Mesenchymal stem cell (in vitro differentiated cells and primary cell): ENCODE data around the gene KIF18A.
A peak's percentile ranks its signal among the peaks of the same experiment; 100 is the strongest.

Experiments used
- DNase-seq: peaks from one replicate; pipeline ENCODE4 v3.0.0-alpha.2; 2013
- H2AFZ ChIP-seq: one replicate; pipeline ENCODE4 v1.6.1; 2013; ENCODE audit warnings: low read depth, mild to moderate bottlenecking, control low read depth, inconsistent platforms, low read length, moderate library complexity
- H2AK5ac ChIP-seq: 2 replicates; pipeline ENCODE4 v1.6.1; 2013; ENCODE audit warnings: low read length, moderate library complexity, mild to moderate bottlenecking, inconsistent platforms; ENCODE audit not compliant: severe bottlenecking
- H2BK120ac ChIP-seq: one replicate; pipeline ENCODE4 v1.6.1; 2013; ENCODE audit warnings: low read depth, mild to moderate bottlenecking, inconsistent platforms, low read length, moderate library complexity
- H2BK12ac ChIP-seq, 2 experiments: one replicate each; pipeline ENCODE4 v1.6.1; 2013; ENCODE audit warnings: inconsistent platforms in 2 of 2, low read length in 2 of 2, mild to moderate bottlenecking in 2 of 2, moderate library complexity in 2 of 2, control low read depth in 1 of 2
- H2BK15ac ChIP-seq: one replicate; pipeline ENCODE4 v1.6.1; 2013; ENCODE audit warnings: mild to moderate bottlenecking, low read depth, inconsistent platforms; ENCODE audit not compliant: poor library complexity, severe bottlenecking
- H2BK5ac ChIP-seq: 2 replicates; pipeline ENCODE4 v1.6.1; 2013; ENCODE audit warnings: low read depth, mild to moderate bottlenecking, low read length, control low read depth, inconsistent platforms; ENCODE audit not compliant: poor library complexity, severe bottlenecking
- H3K14ac ChIP-seq, 2 experiments: one replicate each; pipeline ENCODE4 v1.6.1; 2013; ENCODE audit warnings: inconsistent platforms in 2 of 2, low read length in 2 of 2, control low read depth in 1 of 2, mild to moderate bottlenecking in 1 of 2, moderate library complexity in 1 of 2
- H3K18ac ChIP-seq, 2 experiments: one replicate each; pipeline ENCODE4 v1.6.1; 2013; ENCODE audit warnings: inconsistent platforms in 2 of 2, low read length in 2 of 2, control low read depth in 1 of 2, low read depth in 1 of 2, mild to moderate bottlenecking in 1 of 2
- H3K23ac ChIP-seq, 2 experiments: one replicate each; pipeline ENCODE4 v1.6.1; 2013; ENCODE audit warnings: inconsistent platforms in 2 of 2, low read length in 2 of 2, mild to moderate bottlenecking in 2 of 2, moderate library complexity in 2 of 2, control low read depth in 1 of 2
- H3K27ac ChIP-seq: 2 replicates; pipeline ENCODE4 v1.5.1; 2013; ENCODE audit warnings: mild to moderate bottlenecking, moderate library complexity, low read length, control low read depth, inconsistent platforms; ENCODE audit not compliant: poor library complexity, severe bottlenecking
- H3K27me3 ChIP-seq, 2 experiments: 2 replicates each; pipeline versions ENCODE4 v1.6.1 to v1.7.0; 2013; ENCODE audit warnings: low read length in 2 of 2, mild to moderate bottlenecking in 2 of 2, moderate library complexity in 2 of 2, control low read depth in 1 of 2, inconsistent platforms in 1 of 2; ENCODE audit not compliant: control insufficient read depth in 1 of 2, insufficient read depth in 1 of 2
- H3K36me3 ChIP-seq, 2 experiments: 2 replicates each; pipeline versions ENCODE4 v1.6.1 to v1.7.0; 2013; ENCODE audit warnings: low read length in 2 of 2, control low read depth in 1 of 2, inconsistent platforms in 1 of 2, low read depth in 1 of 2, mild to moderate bottlenecking in 1 of 2; ENCODE audit not compliant: insufficient read depth in 2 of 2, control insufficient read depth in 1 of 2
- H3K4ac ChIP-seq, 2 experiments: one replicate each; pipeline ENCODE4 v1.6.1; 2013; ENCODE audit warnings: inconsistent platforms in 2 of 2, low read length in 2 of 2, mild to moderate bottlenecking in 2 of 2, moderate library complexity in 2 of 2, control low read depth in 1 of 2, low read depth in 1 of 2
- H3K4me1 ChIP-seq: 2 replicates; pipeline ENCODE4 v1.6.1; 2013; ENCODE audit warnings: low read depth, low read length, control low read depth; ENCODE audit not compliant: control insufficient read depth, insufficient read depth
- H3K4me2 ChIP-seq: 2 replicates; pipeline ENCODE4 v1.6.1; 2013; ENCODE audit warnings: low read length, mild to moderate bottlenecking, inconsistent platforms; ENCODE audit not compliant: poor library complexity, severe bottlenecking
- H3K4me3 ChIP-seq, 2 experiments: 2 replicates each; pipeline versions ENCODE4 v1.5.1 to v1.7.0; 2013; ENCODE audit warnings: low read length in 2 of 2, mild to moderate bottlenecking in 2 of 2, control low read depth in 1 of 2, low read depth in 1 of 2; ENCODE audit not compliant: insufficient read depth in 1 of 2
- H3K79me1 ChIP-seq: replicated peaks from 2 replicates; pipeline ENCODE4 v1.6.1; 2013; ENCODE audit warnings: mild to moderate bottlenecking, control low read depth, low read length, inconsistent platforms; ENCODE audit not compliant: poor library complexity, severe bottlenecking
- H3K9ac ChIP-seq: 2 replicates; pipeline ENCODE4 v1.7.0; 2013; ENCODE audit warnings: mild to moderate bottlenecking, low read length, moderate library complexity
- H3K9me3 ChIP-seq: 2 replicates; pipeline ENCODE4 v1.7.0; 2013; ENCODE audit warnings: mild to moderate bottlenecking, low read length; ENCODE audit not compliant: control insufficient read depth
- H4K8ac ChIP-seq: one replicate; pipeline ENCODE4 v1.6.1; 2013; ENCODE audit warnings: inconsistent platforms, mild to moderate bottlenecking, low read length, moderate library complexity
- H4K91ac ChIP-seq: one replicate; pipeline ENCODE4 v1.6.1; 2013; ENCODE audit warnings: mild to moderate bottlenecking, low read length, inconsistent platforms
- WGBS: methylation state at CpG from one replicate; pipeline ENCODE4 v1.1.7; 2013; ENCODE audit warnings: mixed read lengths; 5-methylcytosine and 5-hydroxymethylcytosine counted together

KIF18A gene

DNA sequence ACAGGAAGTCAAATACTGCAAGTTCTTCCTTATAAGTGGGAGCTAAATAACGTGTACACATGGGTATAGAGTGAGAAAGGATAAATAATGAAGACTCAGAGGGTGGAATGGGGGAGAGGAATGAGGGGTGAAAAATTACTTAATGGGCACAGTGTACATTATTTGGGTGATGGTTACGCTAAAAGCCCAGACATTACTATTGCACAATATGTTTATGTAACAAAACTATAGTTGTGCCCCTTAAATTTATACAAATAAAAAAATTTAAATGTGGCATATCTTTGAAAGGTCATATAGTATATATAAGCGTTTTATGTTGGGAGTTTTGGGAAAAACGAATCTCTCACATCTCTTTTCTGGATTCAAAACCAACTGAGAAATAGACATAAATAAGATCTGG is 96.1 kb downstream of the KIF18A start:
- H3K79me1 ChIP-seq, result no peaks in the 10 kb centered on the region
- no peak overlapping the region for H2BK15ac ChIP-seq
- H3K36me3 ChIP-seq, result no peaks in the 10 kb centered on the region
- no peak overlapping the region for H4K8ac ChIP-seq
- H3K4me1 ChIP-seq, result no peaks in the 10 kb centered on the region
- H3K27me3 ChIP-seq, result no peaks in the 10 kb centered on the region
- no peak for DNase-seq
- no peak overlapping the region for H3K9ac ChIP-seq
- no peak overlapping the region for H3K18ac ChIP-seq
- H2BK5ac ChIP-seq, result no peak overlapping the region
- no peak overlapping the region for H2BK120ac ChIP-seq
- no peak overlapping the region for H2BK12ac ChIP-seq
- H3K14ac ChIP-seq, result no peak overlapping the region
- no peak overlapping the region for H4K91ac ChIP-seq
- no peak overlapping the region for H3K4me3 ChIP-seq
- no peak overlapping the region for H3K23ac ChIP-seq
- 94% methylated on average over 2 of the region's 4 CpGs for WGBS
- no peak overlapping the region for H3K4ac ChIP-seq
- H3K9me3 ChIP-seq, result no peaks in the 10 kb centered on the region
- H3K27ac ChIP-seq, result no peak overlapping the region
- H2AK5ac ChIP-seq, result no peak overlapping the region
- no peak overlapping the region for H2AFZ ChIP-seq
- no peak overlapping the region for H3K4me2 ChIP-seq

DNA sequence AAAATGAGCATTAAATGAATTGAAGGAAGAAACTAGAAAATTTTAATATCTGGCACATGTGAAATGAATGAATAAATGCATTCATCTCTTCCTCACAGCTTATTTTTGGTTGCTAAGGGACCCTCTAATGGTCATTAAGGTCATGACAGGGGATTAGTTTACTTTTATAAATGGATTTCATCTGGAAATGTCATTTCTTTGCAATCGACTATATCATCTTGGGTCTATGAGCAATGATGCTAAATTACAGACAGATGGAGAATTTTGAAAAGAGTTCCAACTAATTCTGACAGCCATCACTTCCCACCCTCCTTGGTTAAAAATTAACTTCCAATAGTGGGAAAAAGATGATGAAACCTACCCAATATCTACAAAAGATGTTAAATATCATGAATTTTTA is 98.0 kb downstream of the KIF18A start:
- no peaks in the 10 kb centered on the region for H3K27me3 ChIP-seq
- H3K79me1 ChIP-seq, result no peaks in the 10 kb centered on the region
- no peak overlapping the region for H3K18ac ChIP-seq
- H3K14ac ChIP-seq, result no peak overlapping the region
- H3K4me3 ChIP-seq, result peak overlapping the region in 1 of 2 experiments; percentile 40
- H3K4ac ChIP-seq, result no peak overlapping the region
- no peaks in the 10 kb centered on the region for H3K36me3 ChIP-seq
- no peak overlapping the region for H2AK5ac ChIP-seq
- no peak overlapping the region for H2BK120ac ChIP-seq
- H2BK12ac ChIP-seq, result no peak overlapping the region
- no peaks in the 10 kb centered on the region for H3K4me1 ChIP-seq
- H3K27ac ChIP-seq, result no peak overlapping the region
- no peak overlapping the region for H2BK5ac ChIP-seq
- no peak overlapping the region for H3K4me2 ChIP-seq
- H2AFZ ChIP-seq, result no peak overlapping the region
- peak overlapping the region; percentile 40 for H3K9ac ChIP-seq
- WGBS, result no CpG with 5 or more reads among the region's 1 CpG
- H4K8ac ChIP-seq, result no peak overlapping the region
- no peak overlapping the region for H4K91ac ChIP-seq
- no peak for DNase-seq
- no peak overlapping the region for H2BK15ac ChIP-seq
- no peaks in the 10 kb centered on the region for H3K9me3 ChIP-seq
- H3K23ac ChIP-seq, result no peak overlapping the region

DNA sequence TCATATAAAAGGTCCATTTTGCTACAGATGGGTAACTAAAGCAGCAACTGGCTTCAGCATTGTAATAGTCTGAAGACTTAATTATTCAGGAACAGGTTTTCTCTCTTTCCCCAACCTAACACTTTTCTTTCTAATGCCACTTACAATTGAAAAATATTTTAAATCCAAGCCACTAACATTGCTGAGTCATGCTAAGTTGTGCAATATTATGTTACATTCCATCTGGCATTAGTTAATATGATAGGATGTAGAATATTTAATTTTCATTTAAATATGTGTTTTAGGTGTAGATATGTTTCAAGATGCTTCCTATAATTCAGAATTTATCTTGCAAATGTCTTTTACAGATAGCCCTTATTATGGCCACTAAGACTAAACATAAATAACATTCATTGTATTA is 98.6 kb downstream of the KIF18A start:
- no peaks in the 10 kb centered on the region for H3K79me1 ChIP-seq
- H2BK5ac ChIP-seq, result no peak overlapping the region
- H3K4ac ChIP-seq, result no peak overlapping the region
- no peak overlapping the region for H3K18ac ChIP-seq
- H2AK5ac ChIP-seq, result no peak overlapping the region
- no peak overlapping the region for H2BK15ac ChIP-seq
- no peak overlapping the region for H2BK12ac ChIP-seq
- no peaks in the 10 kb centered on the region for H3K36me3 ChIP-seq
- H3K14ac ChIP-seq, result no peak overlapping the region
- no peak overlapping the region for H4K91ac ChIP-seq
- H3K9ac ChIP-seq, result peak overlapping the region; percentile 40
- DNase-seq, result peak; percentile 57
- no peak overlapping the region for H4K8ac ChIP-seq
- no peak overlapping the region for H2BK120ac ChIP-seq
- no peak overlapping the region for H3K27ac ChIP-seq
- H3K4me2 ChIP-seq, result no peak overlapping the region
- no peaks in the 10 kb centered on the region for H3K4me1 ChIP-seq
- peak overlapping the region in 1 of 2 experiments; percentile 40 for H3K4me3 ChIP-seq
- H3K23ac ChIP-seq, result no peak overlapping the region
- H2AFZ ChIP-seq, result no peak overlapping the region
- H3K27me3 ChIP-seq, result no peaks in the 10 kb centered on the region
- no peaks in the 10 kb centered on the region for H3K9me3 ChIP-seq

DNA sequence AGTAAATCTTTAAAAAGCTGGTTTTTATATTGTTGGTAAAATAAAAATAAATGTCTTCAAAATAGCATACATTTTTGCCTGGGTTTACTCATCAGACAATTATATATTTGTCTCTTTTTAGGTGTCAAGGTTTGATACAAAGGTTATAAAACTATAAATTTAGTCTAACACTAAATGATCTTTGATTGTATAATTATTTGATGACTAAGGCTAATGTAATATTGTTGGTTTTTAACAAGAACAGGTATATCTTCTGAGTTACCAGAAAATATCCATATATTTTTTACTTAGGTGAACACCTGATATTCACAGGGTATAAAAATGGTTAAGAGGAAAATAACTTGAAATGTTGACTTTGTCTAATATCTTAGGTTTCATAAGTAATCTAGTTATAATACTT is 104.3 kb downstream of the KIF18A start:
- H2AK5ac ChIP-seq, result no peak overlapping the region
- H3K9me3 ChIP-seq, result peaks cover 46% of the 10 kb centered on the region
- no peaks in the 10 kb centered on the region for H3K4me1 ChIP-seq
- no peak overlapping the region for H3K18ac ChIP-seq
- H3K4me3 ChIP-seq, result no peak overlapping the region
- H3K23ac ChIP-seq, result no peak overlapping the region
- no peak overlapping the region for H3K9ac ChIP-seq
- H3K14ac ChIP-seq, result no peak overlapping the region
- no peak overlapping the region for H3K4me2 ChIP-seq
- H2BK120ac ChIP-seq, result no peak overlapping the region
- no peak overlapping the region for H2BK15ac ChIP-seq
- H2BK5ac ChIP-seq, result no peak overlapping the region
- DNase-seq, result no peak
- H3K36me3 ChIP-seq, result peaks cover 0 to 7% of the 10 kb centered on the region in 2 experiments
- no peak overlapping the region for H2BK12ac ChIP-seq
- no peaks in the 10 kb centered on the region for H3K27me3 ChIP-seq
- H3K27ac ChIP-seq, result no peak overlapping the region
- no peak overlapping the region for H2AFZ ChIP-seq
- H3K79me1 ChIP-seq, result no peaks in the 10 kb centered on the region
- H4K91ac ChIP-seq, result no peak overlapping the region
- no peak overlapping the region for H4K8ac ChIP-seq
- no peak overlapping the region for H3K4ac ChIP-seq
